GOT3 (cell line): ENCODE measurements around the gene SMTN.
"Not testable (repeated sequence)": the region's sequence is repeated elsewhere in the genome, so short reads cannot be mapped to it uniquely, and the experiment has no call there.

Experiments used
- DNase-seq: peaks from one replicate; lab custom pipeline; 2025; ENCODE audit warnings: mixed read lengths; lab: John Stamatoyannopoulos, UW

Gene SMTN

GRCh38 chr22:31090217-31091085, 9.3 kb downstream of the SMTN start:
- no peak for DNase-seq

- no peak for DNase-seq
Measured at GRCh38 chr22:31091106-31091975, 10.2 kb downstream of the SMTN start.

- no peak for DNase-seq
Measured at GRCh38 chr22:31092161-31092560, 11.0 kb downstream of the SMTN start.

GRCh38 chr22:31093086-31093850, 12.2 kb downstream of the SMTN start:
- no peak for DNase-seq

GRCh38 chr22:31094021-31094551, 13.0 kb downstream of the SMTN start:
- DNase-seq, result no peak

GRCh38 chr22:31094741-31095140, 13.6 kb downstream of the SMTN start:
- no peak for DNase-seq

- no peak for DNase-seq
Measured at GRCh38 chr22:31095637-31096249, 14.6 kb downstream of the SMTN start.

- no peak for DNase-seq
Measured at GRCh38 chr22:31096657-31097279, 15.7 kb downstream of the SMTN start.

- not testable (repeated sequence) for DNase-seq
Measured at GRCh38 chr22:31097539-31097938, 16.4 kb downstream of the SMTN start.

- DNase-seq, result no peak
Measured at GRCh38 chr22:31097941-31098631, 17.0 kb downstream of the SMTN start.

- DNase-seq, result no peak
Measured at GRCh38 chr22:31098632-31099110, 17.6 kb downstream of the SMTN start.

GRCh38 chr22:31099386-31099785, 18.3 kb downstream of the SMTN start:
- DNase-seq, result no peak

GRCh38 chr22:31099841-31100761, 19.0 kb downstream of the SMTN start:
- no peak for DNase-seq

GRCh38 chr22:31100762-31101525, 19.8 kb downstream of the SMTN start:
- DNase-seq, result no peak

- peak; percentile 80 for DNase-seq
Measured at GRCh38 chr22:31102441-31103081, 21.4 kb downstream of the SMTN start.

- DNase-seq, result no peak
Measured at GRCh38 chr22:31103111-31103510, 22.0 kb downstream of the SMTN start.

- no peak for DNase-seq
Measured at GRCh38 chr22:31103899-31104694, 23.0 kb downstream of the SMTN start.
